ENCODE data around the gene ANAPC16.
"Not testable (repeated sequence)": the region's sequence is repeated elsewhere in the genome, so short reads cannot be mapped to it uniquely, and the experiment has no call there.

ANAPC16 gene

DNA sequence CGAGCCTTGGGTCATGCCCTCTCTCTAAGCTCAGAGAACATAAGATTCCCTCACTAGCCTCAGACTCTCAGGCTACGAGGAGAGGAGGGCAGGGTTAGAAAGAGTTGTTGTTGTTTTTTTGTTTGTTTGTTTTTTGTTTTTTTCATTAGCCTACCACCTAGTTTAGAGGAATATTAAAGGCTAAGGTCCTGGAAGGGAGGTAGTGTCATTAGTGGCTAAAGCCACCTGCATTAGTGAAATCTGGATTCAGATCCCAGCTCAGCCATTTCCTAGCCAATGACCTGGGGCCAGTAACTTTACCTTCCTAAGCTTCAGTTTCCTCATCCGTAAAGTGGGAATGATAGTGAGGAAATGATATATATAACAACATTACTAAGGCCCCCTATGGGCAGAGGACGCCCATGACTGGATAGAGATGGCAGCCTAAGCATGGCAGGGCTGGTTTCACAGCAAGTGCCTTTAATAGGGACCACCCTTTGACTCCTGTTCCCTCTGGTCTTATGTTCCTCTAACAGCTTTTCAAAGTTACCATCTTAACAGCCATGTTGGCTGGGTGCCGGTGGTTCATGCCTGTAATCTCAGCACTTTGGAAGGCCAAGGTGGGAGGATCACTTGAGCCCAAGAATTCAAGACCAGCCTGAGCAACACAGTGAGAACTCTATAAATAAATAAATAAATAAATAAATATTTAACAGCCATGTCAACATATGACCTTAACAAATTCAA lies 63.0 kb downstream of the ANAPC16 start:
- DNase-seq (ENCODE audit: low read depth, low spot score) = no peak

DNA sequence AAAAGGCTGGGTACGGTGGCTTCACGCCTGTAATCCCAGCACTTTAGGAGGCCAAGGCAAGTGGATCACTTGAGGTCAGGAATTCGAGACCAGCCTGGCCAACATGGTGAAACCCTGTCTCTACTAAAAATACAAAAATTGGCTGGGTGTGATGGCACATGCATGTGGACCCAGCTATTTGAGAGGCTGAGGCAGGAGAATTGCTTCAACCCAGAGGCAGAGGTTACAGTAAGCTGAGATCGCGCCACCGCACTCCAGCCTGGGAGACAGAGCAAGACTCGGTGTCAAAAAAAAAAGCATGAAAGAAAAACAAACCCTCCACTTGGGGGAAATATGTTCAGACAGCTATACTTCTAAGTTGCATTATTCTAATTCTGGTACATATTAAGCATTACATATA lies 63.8 kb downstream of the ANAPC16 start:
- DNase-seq (ENCODE audit: low read depth, low spot score) = not testable (repeated sequence)

DNA sequence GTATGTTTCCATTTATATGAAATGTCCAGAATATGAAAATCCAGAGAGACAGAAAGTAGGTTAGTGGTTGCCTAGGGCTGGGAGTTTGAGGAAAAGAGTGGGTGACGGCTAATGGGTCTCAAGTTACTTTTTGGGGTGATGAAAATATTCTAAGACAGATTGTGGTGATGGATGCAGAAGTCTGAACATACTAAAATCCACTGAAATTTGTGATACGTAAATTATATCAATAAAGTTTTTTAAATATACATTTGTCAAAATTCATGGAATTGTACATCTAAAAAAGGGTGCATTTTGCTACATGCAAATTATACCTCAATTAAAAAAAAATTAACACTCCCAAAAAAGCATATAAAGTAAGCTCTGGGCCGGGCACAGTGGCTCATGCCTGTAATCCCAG lies 67.3 kb downstream of the ANAPC16 start:
- DNase-seq (ENCODE audit: low read depth, low spot score) = no peak
